ENCODE data around the gene RGL4. TPM values are rescaled to one million over a fixed set of nuclear protein-coding genes. Genes with fewer than 3 reads are reported as not detected.
"Not testable (repeated sequence)": the region's sequence is repeated elsewhere in the genome, so short reads cannot be mapped to it uniquely, and the experiment has no call there.

Gene RGL4, protein sequence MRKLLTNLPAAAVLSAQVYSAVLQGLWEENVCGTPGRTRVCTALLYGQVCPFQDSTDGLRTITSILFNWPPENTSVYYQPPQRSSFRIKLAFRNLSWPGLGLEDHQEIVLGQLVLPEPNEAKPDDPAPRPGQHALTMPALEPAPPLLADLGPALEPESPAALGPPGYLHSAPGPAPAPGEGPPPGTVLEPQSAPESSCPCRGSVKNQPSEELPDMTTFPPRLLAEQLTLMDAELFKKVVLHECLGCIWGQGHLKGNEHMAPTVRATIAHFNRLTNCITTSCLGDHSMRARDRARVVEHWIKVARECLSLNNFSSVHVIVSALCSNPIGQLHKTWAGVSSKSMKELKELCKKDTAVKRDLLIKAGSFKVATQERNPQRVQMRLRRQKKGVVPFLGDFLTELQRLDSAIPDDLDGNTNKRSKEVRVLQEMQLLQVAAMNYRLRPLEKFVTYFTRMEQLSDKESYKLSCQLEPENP
- total RNA-seq (2021) (not detected in 2 replicates), Bru-seq, nascent RNA (not detected), BruChase-seq, experiment 1, labeled RNA remaining after a 2-hour chase (not detected), BruChase-seq, experiment 2, labeled RNA remaining after a 6-hour chase (not detected)
- long read RNA-seq = 0 reads

DNA sequence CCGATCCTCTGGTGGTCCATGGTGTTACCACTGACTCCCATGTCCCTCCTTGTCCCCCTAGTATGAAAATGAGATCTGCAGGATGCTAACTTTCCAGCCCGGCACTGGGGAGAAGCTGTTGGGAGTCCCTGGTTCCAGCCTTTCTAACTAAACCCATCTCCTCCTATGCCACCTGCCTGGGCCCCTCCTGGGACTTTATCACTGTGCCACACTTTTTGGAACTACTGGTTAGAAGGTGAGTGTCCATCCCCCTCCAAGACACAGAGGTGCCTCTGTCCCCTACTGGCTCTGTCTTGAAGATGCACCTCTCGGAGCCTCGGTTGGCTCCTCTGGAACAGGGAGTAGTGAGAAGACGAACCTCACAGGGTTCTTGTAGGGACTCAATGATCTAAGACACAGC lies at the start of gene RGL4:
RGL4 (plus strand) TSS at position 301 of the 400 bp plus-strand sequence. CDS start 1,018 bp downstream, outside the sequence.
- TF ChIP-seq, protein P1, sequence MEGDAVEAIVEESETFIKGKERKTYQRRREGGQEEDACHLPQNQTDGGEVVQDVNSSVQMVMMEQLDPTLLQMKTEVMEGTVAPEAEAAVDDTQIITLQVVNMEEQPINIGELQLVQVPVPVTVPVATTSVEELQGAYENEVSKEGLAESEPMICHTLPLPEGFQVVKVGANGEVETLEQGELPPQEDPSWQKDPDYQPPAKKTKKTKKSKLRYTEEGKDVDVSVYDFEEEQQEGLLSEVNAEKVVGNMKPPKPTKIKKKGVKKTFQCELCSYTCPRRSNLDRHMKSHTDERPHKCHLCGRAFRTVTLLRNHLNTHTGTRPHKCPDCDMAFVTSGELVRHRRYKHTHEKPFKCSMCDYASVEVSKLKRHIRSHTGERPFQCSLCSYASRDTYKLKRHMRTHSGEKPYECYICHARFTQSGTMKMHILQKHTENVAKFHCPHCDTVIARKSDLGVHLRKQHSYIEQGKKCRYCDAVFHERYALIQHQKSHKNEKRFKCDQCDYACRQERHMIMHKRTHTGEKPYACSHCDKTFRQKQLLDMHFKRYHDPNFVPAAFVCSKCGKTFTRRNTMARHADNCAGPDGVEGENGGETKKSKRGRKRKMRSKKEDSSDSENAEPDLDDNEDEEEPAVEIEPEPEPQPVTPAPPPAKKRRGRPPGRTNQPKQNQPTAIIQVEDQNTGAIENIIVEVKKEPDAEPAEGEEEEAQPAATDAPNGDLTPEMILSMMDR (conservative IDR thresholded peaks at IDR 0.05) = no peak
- no peak for TF ChIP-seq EZH2 (IDR thresholded peaks at IDR 0.05; ENCODE audit: low read depth)
- no peak within 1 kb of the TSS for H3K4me2 ChIP-seq
- no peaks in the 10 kb centered on the region; the same call in 1 of the 2 replicates for H3K36me3 ChIP-seq (ENCODE audit: low read depth)
- H3K27ac ChIP-seq = no peak within 1 kb of the TSS
- no peak within 1 kb of the TSS for H3K4me3 ChIP-seq
- no peaks in the 10 kb centered on the region for H3K27me3 ChIP-seq (ENCODE audit: insufficient read depth, low read depth)
- CTCF ChIA-PET = no interaction called here
- no peaks in the 10 kb centered on the region for H3F3A ChIP-seq (ENCODE audit: insufficient read depth, low read depth)
- no peaks in the 10 kb centered on the region for H4K20me1 ChIP-seq (ENCODE audit: insufficient read depth)
- intact Hi-C loops (cut with micrococcal nuclease; ENCODE audit: unreplicated experiment) = no loop called here
- no peak within 1 kb of the TSS for H2AFZ ChIP-seq
- H3K9me2 ChIP-seq (ENCODE audit: insufficient read depth) = no peaks in the 10 kb centered on the region
- POLR2A ChIA-PET (ENCODE audit: unreplicated experiment) = no interaction called here
- no TSS peak for BruUV-seq (replicated peaks)
- no peaks in the 10 kb centered on the region for H3K4me1 ChIP-seq (replicated peaks; ENCODE audit: insufficient read depth)
- H3K79me2 ChIP-seq (ENCODE audit: low read depth) = no peaks in the 10 kb centered on the region
- DNase-seq = no peak
- no peaks in the 10 kb centered on the region for H3K9me3 ChIP-seq (ENCODE audit: insufficient read depth, low read depth)

DNA sequence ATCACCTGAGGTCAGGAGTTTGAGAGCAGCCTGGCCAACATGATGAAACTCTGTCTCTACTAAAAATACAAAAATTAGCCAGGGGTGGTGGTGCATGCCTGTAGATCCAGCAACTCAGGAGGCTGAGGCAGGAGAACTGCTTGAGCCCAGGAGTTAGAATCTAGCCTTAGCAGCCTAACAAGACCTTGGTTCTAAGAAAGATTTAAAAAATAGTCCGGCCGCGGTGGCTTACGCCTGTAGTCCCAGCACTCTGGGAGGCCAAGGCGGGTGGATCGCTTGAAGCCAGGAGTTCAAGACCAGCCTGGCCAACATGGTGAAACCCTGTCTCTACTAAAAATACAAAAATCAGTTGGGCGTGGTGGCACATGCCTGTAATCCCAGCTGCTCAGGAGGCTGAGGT lies 44.3 kb upstream of the RGL4 start:
- H3K9me2 ChIP-seq (ENCODE audit: insufficient read depth); H3K79me2 ChIP-seq (ENCODE audit: low read depth); H3K4me1 ChIP-seq (replicated peaks; ENCODE audit: insufficient read depth); H3F3A ChIP-seq (ENCODE audit: insufficient read depth, low read depth); H3K27me3 ChIP-seq (ENCODE audit: insufficient read depth, low read depth); H3K36me3 ChIP-seq (ENCODE audit: low read depth); DNase-seq; POLR2A ChIA-PET (ENCODE audit: unreplicated experiment); H3K27ac ChIP-seq; intact Hi-C loops (cut with micrococcal nuclease; ENCODE audit: unreplicated experiment); H2AFZ ChIP-seq; H3K4me3 ChIP-seq; CTCF ChIA-PET; H3K4me2 ChIP-seq; H3K9me3 ChIP-seq (ENCODE audit: insufficient read depth, low read depth); BruUV-seq (replicated peaks); H4K20me1 ChIP-seq (ENCODE audit: insufficient read depth): not testable (repeated sequence)

DNA sequence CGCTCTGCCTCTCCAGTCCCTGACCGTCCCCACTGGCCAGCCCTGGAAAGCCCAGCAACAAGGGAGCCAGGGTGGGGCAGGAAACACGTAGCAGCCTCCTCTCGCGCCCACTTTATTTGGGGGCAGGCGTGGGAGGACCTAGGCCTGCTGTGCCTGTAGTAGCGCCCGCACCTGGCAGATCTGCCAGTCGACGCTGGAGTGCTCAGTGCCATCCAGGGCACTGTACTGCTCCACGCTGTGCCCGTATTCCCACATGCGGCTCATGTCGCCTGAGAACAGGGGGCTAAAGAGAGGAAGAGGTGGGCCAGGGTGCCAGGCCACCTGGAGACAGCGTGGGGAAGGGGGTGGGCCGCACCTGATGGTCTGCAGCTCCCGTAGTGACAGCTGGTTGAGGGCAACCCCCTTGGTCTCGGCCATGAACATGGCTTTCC lies 41.7 kb upstream of the RGL4 start:
- no TSS peak for BruUV-seq (replicated peaks)
- H2AFZ ChIP-seq = no peak overlapping the region
- no peak for DNase-seq
- H3K27ac ChIP-seq = no peak overlapping the region
- no peak overlapping the region for H3K4me2 ChIP-seq
- no peak overlapping the region for H3K4me3 ChIP-seq
- TF ChIP-seq, protein P1 (conservative IDR thresholded peaks at IDR 0.05) = no peak
- no peak for TF ChIP-seq EZH2 (IDR thresholded peaks at IDR 0.05; ENCODE audit: low read depth)
- H4K20me1 ChIP-seq (ENCODE audit: insufficient read depth) = no peaks in the 10 kb centered on the region
- CTCF ChIA-PET = no interaction called here
- no peaks in the 10 kb centered on the region for H3K79me2 ChIP-seq (ENCODE audit: low read depth)
- no peaks in the 10 kb centered on the region for H3K36me3 ChIP-seq (ENCODE audit: low read depth)
- POLR2A ChIA-PET (ENCODE audit: unreplicated experiment) = no interaction called here
- H3F3A ChIP-seq (ENCODE audit: insufficient read depth, low read depth) = no peaks in the 10 kb centered on the region
- H3K9me3 ChIP-seq (ENCODE audit: insufficient read depth, low read depth) = no peaks in the 10 kb centered on the region
- no peaks in the 10 kb centered on the region for H3K27me3 ChIP-seq (ENCODE audit: insufficient read depth, low read depth)
- H3K9me2 ChIP-seq (ENCODE audit: insufficient read depth) = no peaks in the 10 kb centered on the region
- H3K4me1 ChIP-seq (replicated peaks; ENCODE audit: insufficient read depth) = no peaks in the 10 kb centered on the region
- intact Hi-C loops (cut with micrococcal nuclease; ENCODE audit: unreplicated experiment) = no loop called here
